ENCODE measurements around the gene SLC41A1.

SLC41A1 gene

DNA sequence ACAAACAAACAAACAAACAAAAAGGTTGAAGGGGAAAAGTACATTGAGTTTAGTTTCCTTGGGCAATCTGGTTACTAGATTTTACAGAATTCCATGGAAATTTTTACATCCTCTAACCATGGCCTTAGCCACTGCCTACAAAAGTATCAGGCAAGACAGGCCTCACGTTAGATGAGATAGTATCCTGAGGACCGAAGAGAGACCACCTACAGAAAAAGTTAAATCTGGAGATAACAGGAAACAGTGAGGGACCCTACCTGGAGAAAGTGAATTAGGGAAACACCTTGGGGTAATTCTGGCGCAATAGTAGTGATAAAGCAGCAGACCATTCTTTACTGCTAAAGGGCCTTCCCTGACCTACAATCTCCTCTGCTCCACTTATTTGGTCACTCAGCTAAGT, 46.4 kb downstream of the SLC41A1 start:
- Histone ChIP-seq H3K4me1 (peaks cover 0 to 10% (median 6%) of the 10 kb centered on the region in 10 experiments; a peak in 17 of 20 replicates), H4K20me1 (no peaks in the 10 kb centered on the region; a peak in 1 of 22 replicates), H3K4me2 (no peak overlapping the region), H3K9me3 (replicated peaks in 1 of 11) (peaks cover 0 to 9% (median 0%) of the 10 kb centered on the region in 11 experiments; a peak in 2 of 22 replicates), H3K9ac (no peak overlapping the region), H3K27me3 (no peaks in the 10 kb centered on the region; a peak in 1 of 22 replicates), H3K27ac (no peak overlapping the region), H3K4me3 (no peak overlapping the region), H3K36me3 (peaks cover 0 to 49% (median 0%) of the 10 kb centered on the region in 11 experiments; a peak in 8 of 22 replicates)
- TF ChIP-seq Cebpa-rat (IDR thresholded peaks at IDR 0.05), result no peak

DNA sequence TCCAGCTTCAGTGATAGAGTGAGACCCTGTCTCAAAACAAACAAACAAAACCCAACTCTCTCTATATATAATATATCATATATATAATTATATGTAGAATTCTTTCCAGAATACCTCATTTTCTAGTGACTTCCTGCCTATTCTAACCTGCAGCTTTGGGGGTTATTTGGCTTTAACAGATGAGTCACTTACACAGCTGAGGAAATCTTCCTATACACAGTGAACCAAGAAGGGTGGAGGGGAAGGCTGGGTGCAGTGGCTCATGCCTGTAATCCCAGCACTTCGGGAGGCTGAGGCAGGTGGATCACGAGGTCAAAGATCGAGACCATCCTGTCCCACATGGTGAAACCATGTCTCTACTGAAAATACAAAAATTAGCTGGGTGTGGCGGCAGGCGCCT, 47.0 kb downstream of the SLC41A1 start:
- Histone ChIP-seq H4K20me1 (no peaks in the 10 kb centered on the region), H3K36me3 (peaks cover 0 to 44% (median 0%) of the 10 kb centered on the region in 11 experiments; a peak in 8 of 22 replicates), H3K27ac (no peak overlapping the region), H3K4me1 (peaks cover 0 to 4% (median under 1%) of the 10 kb centered on the region in 10 experiments; a peak in 6 of 20 replicates), H3K9me3 (replicated peaks in 1 of 11) (peaks cover 0 to 8% (median 0%) of the 10 kb centered on the region in 11 experiments; a peak in 2 of 22 replicates), H3K4me2 (no peak overlapping the region), H3K4me3 (no peak overlapping the region), H3K27me3 (no peaks in the 10 kb centered on the region), H3K9ac (no peak overlapping the region)
- no peak for TF ChIP-seq Cebpa-rat (IDR thresholded peaks at IDR 0.05)

DNA sequence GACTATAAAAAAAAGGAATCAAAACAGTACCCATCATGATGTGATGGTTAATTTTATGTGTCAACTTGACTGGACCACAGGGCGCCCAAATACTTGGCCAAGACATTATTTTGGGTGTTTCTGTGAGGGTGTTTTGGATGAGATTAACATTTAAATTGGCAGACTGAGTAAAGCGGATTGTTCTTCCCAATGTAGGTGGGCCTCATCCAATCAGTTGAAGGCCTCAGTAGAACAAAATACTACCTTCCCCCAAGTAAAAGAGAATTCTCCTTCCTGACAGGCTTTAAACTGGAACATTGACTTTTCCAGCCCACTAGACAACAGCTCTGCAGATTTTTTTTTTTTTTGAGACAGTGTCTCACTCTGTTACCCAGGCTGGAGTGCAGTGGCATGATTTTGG, 48.4 kb downstream of the SLC41A1 start:
- no peaks in the 10 kb centered on the region for H3K4me1 ChIP-seq
- no peak for TF ChIP-seq Cebpa-rat (IDR thresholded peaks at IDR 0.05)
- H3K27ac ChIP-seq, result no peak overlapping the region
- no peak overlapping the region for H3K4me3 ChIP-seq
- peaks cover 0 to 31% (median 0%) of the 10 kb centered on the region in 11 experiments; a peak in 6 of 22 replicates for H3K36me3 ChIP-seq
- H3K9ac ChIP-seq, result no peak overlapping the region
- no peaks in the 10 kb centered on the region for H4K20me1 ChIP-seq
- H3K27me3 ChIP-seq, result no peaks in the 10 kb centered on the region
- no peak overlapping the region for H3K4me2 ChIP-seq
- no peaks in the 10 kb centered on the region for H3K9me3 ChIP-seq (replicated peaks in 1 of 11)

DNA sequence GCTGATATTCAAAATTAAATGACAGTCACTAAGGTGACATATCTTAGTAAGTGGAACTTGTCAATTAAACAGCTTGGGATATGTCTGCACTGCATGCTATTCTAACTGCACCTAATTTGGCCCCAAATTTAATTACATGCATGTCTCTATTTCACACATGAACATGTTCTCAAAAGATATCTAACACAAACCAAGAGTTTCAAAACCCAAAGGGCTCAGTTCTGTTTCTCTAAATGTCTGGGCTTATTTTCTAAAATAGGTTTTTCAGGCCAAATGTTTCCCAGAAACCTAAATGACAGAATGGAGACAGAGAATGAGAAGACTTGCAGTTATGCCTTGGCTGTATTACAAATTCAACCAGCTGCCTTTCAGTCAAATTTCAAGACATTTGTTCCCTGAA, 49.0 kb downstream of the SLC41A1 start:
- Histone ChIP-seq H3K27ac (no peak overlapping the region), H3K36me3 (peaks cover 0 to 25% (median 0%) of the 10 kb centered on the region in 11 experiments; a peak in 5 of 22 replicates), H3K9me3 (replicated peaks in 1 of 11) (no peaks in the 10 kb centered on the region), H3K4me3 (no peak overlapping the region), H3K4me1 (no peaks in the 10 kb centered on the region), H3K27me3 (no peaks in the 10 kb centered on the region), H4K20me1 (no peaks in the 10 kb centered on the region), H3K9ac (no peak overlapping the region), H3K4me2 (no peak overlapping the region)
- no peak for TF ChIP-seq Cebpa-rat (IDR thresholded peaks at IDR 0.05)

DNA sequence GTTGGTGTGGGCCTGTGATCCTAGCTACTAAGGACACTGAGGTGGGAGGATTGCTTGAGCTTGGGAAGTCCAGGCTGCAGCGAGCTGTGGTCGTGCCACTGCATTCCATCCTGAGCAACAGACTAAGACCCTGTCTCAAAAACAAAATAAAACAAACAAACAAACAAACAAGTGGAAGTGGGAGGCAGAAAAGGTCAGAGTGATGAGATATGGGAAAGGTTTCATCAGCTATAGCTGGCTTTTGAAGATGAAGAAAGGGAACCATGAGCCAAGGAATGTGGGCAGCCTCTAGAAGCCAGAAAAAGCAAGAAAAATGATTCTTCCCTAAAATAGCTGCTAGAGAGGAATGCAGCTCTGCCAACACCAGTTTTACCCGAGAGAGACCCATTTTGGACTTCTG, 52.4 kb downstream of the SLC41A1 start:
- Histone ChIP-seq H3K9me3 (replicated peaks in 1 of 11) (peaks cover 0 to 7% (median 0%) of the 10 kb centered on the region in 11 experiments; a peak in 3 of 22 replicates), H3K27ac (no peak overlapping the region), H3K9ac (no peak overlapping the region), H3K27me3 (no peaks in the 10 kb centered on the region), H3K4me2 (no peak overlapping the region), H3K4me3 (no peak overlapping the region), H4K20me1 (no peaks in the 10 kb centered on the region), H3K36me3 (no peaks in the 10 kb centered on the region), H3K4me1 (no peaks in the 10 kb centered on the region)
- TF ChIP-seq Cebpa-rat (IDR thresholded peaks at IDR 0.05), result no peak

DNA sequence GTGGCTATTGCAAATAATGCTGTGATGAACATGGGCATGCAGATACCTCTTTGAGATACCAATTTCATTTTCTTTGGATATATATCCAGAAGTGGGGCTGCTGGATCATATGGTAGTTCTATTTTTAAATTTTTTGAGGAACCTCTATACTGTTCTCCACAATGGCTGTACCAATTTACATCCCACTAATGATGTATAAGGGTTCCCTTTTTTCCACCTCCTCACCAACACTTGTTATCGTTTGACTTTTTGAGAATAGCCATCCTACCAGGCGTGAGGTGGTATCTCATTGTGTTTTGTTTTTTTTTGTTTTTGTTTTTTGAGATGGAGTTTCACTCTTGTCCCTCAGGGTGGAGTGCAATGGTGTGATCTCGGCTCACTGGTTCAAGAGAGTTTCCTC, 56.4 kb downstream of the SLC41A1 start:
- Histone ChIP-seq H3K27me3 (no peaks in the 10 kb centered on the region), H3K4me1 (no peaks in the 10 kb centered on the region), H3K4me2 (no peak overlapping the region), H4K20me1 (no peaks in the 10 kb centered on the region), H3K9me3 (replicated peaks in 1 of 11) (peaks cover 0 to 7% (median 0%) of the 10 kb centered on the region in 11 experiments; a peak in 3 of 22 replicates), H3K4me3 (no peak overlapping the region), H3K9ac (no peak overlapping the region), H3K36me3 (no peaks in the 10 kb centered on the region), H3K27ac (no peak overlapping the region)
- no peak for TF ChIP-seq Cebpa-rat (IDR thresholded peaks at IDR 0.05)

DNA sequence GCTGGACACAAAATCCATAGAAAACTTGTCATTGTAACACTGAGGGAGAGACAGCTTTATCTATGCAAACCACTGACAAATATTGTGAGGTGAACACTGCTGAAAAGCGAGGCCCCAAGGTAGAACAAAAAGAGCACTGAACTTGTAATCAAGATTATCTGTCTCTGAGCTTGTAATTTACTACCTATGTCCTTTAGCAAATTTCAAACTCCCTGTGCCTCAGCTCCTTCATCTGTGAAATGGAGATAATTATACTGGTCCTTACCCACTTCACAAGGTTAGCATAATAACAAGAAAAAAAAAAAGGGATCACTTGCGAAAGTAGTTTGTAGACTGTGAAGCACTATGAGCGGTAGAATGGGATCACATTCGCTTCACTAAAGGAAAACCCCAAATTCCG, 58.1 kb downstream of the SLC41A1 start:
- no peak overlapping the region for H3K9ac ChIP-seq
- H3K27me3 ChIP-seq, result no peaks in the 10 kb centered on the region
- TF ChIP-seq Cebpa-rat (IDR thresholded peaks at IDR 0.05), result no peak
- H3K9me3 ChIP-seq (replicated peaks in 1 of 11), result peaks cover 0 to 7% (median 0%) of the 10 kb centered on the region in 11 experiments; a peak in 3 of 22 replicates
- H3K4me2 ChIP-seq, result no peak overlapping the region
- H3K4me3 ChIP-seq, result no peak overlapping the region
- no peaks in the 10 kb centered on the region for H3K36me3 ChIP-seq
- no peaks in the 10 kb centered on the region for H3K4me1 ChIP-seq
- H3K27ac ChIP-seq, result no peak overlapping the region
- H4K20me1 ChIP-seq, result no peaks in the 10 kb centered on the region

DNA sequence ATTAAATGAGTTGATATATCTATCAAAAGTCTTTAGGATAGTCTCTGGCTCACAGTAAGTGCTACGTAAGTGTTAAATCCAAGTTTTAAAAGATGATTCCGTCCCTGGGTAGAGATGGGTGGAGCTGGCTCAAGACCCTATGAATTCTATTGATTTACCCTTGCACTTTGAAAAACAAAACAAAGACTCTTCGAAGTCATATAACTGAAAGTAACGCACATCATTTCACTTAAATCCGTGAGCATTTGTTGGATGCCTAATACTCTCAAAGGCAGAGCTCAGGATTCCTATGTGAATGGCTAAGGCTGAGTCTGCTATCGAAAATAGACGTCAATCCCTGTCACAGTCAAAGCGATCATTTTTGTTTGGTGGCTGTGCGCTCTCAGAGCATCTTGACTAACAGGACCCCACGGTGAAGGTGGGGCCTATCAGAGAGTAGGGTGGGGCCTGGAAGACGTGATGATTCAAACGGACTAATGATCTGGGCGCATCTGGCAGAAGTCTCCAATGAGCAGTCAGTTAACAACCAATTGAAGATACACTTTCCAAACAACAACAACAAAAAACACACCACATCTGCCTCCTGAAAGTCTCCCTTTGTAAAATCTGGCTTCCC, 61.9 kb downstream of the SLC41A1 start:
- H3K9ac ChIP-seq, result peak overlapping the region in 2 of 11 experiments; percentile 98; a peak in 4 of 22 replicates

DNA sequence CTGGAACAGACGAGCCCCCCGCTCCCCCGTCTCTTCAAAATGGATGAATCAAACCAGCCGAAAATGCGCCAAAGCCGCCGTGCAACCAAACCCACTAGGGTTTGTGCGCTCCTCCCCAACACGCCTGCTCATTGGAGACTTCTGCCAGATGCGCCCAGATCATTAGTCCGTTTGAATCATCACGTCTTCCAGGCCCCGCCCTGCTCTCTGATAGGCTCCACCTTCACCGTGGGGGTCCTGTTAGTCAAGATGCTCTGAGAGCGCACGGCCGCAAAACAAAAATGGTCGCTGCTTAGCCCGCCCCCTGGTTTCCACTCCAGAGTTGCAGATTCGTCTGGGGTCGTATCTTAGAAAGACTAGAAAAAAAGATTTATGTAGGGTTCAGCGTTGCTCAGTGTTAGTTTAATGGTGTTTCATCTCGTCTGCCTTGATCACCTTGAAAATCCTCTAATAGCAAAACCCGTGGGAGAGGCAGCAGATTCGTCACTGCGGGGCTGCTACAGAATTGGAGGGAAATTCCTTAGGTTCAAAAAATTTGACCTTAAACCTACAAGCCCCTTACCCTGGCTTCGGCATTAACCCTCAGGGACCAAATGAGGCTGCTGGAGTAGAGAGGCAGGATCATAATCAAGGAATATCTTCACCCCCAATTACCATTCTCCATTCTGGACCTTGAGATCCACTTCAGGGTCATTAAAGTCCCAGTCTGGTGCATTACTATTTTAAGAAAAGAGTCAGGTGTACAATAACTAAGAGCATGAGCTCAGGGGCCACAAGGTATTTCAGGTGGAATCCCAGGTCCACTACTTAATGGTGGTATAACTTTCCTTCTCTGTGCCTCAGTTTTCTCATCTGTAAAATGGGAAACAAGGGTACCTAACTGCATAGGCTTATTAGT, 62.6 kb downstream of the SLC41A1 start, which contains the start of gene NUCKS1:
Gene NUCKS1 (minus strand): TSS at position 45 of the 898 bp plus-strand sequence. CDS start 209 bp downstream, outside the sequence.
- Histone ChIP-seq H3K27me3 (no peaks in the 10 kb centered on the region), H4K20me1 (peaks cover 35 to 41% (median 39%) of the 10 kb centered on the region in 11 experiments; a peak in 21 of 22 replicates), H3K9me3 (replicated peaks in 1 of 11) (no peaks in the 10 kb centered on the region), H3K4me2 (peak within 1 kb of the TSS; percentile 81 to 95 (median 87)), H3K27ac (peak within 1 kb of the TSS; percentile 90 to 100 (median 96)), H3K36me3 (peaks cover 0 to 35% (median 24%) of the 10 kb centered on the region in 11 experiments; a peak in 14 of 22 replicates), H3K9ac (peak within 1 kb of the TSS; percentile 92 to 99 (median 98)), H3K4me1 (peaks cover 18 to 28% (median 26%) of the 10 kb centered on the region in 10 experiments), H3K4me3 (peak within 1 kb of the TSS; percentile 65 to 88 (median 81))
- TF ChIP-seq Cebpa-rat (IDR thresholded peaks at IDR 0.05), result no peak

More for the DNA sequence above, 61.9 kb downstream of the SLC41A1 start:
- Histone ChIP-seq H3K27ac (peak overlapping the region in 9 of 11 experiments; percentile 90 to 100 (median 98); a peak in 15 of 22 replicates), H3K4me1 (peaks cover 15 to 24% (median 21%) of the 10 kb centered on the region in 10 experiments), H4K20me1 (peaks cover 27 to 34% (median 31%) of the 10 kb centered on the region in 11 experiments; a peak in 21 of 22 replicates), H3K9me3 (replicated peaks in 1 of 11) (no peaks in the 10 kb centered on the region), H3K36me3 (peaks cover 0 to 28% (median 17%) of the 10 kb centered on the region in 11 experiments; a peak in 13 of 22 replicates), H3K4me2 (peak overlapping the region in 1 of 11 experiments; percentile 69; a peak in 1 of 22 replicates), H3K4me3 (no peak overlapping the region; a peak in 2 of 20 replicates), H3K27me3 (no peaks in the 10 kb centered on the region)
- TF ChIP-seq Cebpa-rat (IDR thresholded peaks at IDR 0.05), result no peak
